ENCODE results near the gene ATG2B. TPM values are rescaled to one million over a fixed set of nuclear protein-coding genes. Genes with fewer than 3 reads are reported as not detected.
A peak's percentile ranks its signal among the peaks of the same experiment; 100 is the strongest.

ATG2B gene
- total RNA-seq, 4 donors from 2014 or later: 17.1 to 56.6 (median 41.6) TPM

DNA sequence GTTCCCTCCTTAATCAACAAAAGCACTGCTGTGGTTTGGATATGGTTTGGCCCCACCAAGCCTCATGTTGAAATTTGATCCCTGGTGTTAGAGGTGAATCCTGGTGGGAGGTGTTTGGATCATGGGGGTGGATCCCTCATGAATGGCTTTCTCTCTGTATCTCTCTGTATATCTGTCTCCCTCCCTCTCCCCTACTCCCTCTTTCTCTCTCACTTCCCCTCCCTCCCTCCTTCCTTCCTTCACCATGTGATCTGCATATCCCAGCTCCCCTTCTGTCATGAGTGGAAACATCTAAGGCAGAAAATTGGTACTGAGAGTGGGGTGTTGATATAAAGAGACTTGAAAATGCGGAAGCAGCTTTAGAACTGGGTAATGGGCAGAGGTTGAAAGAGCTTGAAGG lies 5.4 kb upstream of the ATG2B start:
- no peaks in the 10 kb centered on the region for H3K4me1 ChIP-seq
- TF ChIP-seq POLR2A (IDR thresholded peaks at IDR 0.05): no peak
- TF ChIP-seq, protein P1, sequence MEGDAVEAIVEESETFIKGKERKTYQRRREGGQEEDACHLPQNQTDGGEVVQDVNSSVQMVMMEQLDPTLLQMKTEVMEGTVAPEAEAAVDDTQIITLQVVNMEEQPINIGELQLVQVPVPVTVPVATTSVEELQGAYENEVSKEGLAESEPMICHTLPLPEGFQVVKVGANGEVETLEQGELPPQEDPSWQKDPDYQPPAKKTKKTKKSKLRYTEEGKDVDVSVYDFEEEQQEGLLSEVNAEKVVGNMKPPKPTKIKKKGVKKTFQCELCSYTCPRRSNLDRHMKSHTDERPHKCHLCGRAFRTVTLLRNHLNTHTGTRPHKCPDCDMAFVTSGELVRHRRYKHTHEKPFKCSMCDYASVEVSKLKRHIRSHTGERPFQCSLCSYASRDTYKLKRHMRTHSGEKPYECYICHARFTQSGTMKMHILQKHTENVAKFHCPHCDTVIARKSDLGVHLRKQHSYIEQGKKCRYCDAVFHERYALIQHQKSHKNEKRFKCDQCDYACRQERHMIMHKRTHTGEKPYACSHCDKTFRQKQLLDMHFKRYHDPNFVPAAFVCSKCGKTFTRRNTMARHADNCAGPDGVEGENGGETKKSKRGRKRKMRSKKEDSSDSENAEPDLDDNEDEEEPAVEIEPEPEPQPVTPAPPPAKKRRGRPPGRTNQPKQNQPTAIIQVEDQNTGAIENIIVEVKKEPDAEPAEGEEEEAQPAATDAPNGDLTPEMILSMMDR (IDR thresholded peaks at IDR 0.05): no peak
- H3K27me3 ChIP-seq: no peaks in the 10 kb centered on the region
- no peak for DNase-seq
- no peak overlapping the region for H3K27ac ChIP-seq
- no peaks in the 10 kb centered on the region for H3K36me3 ChIP-seq
- no peak overlapping the region for H3K4me3 ChIP-seq
- intact Hi-C loops (cut with DNase I; ENCODE audit: low total_unique reads): no loop called here
- H3K9me3 ChIP-seq: no peaks in the 10 kb centered on the region

DNA sequence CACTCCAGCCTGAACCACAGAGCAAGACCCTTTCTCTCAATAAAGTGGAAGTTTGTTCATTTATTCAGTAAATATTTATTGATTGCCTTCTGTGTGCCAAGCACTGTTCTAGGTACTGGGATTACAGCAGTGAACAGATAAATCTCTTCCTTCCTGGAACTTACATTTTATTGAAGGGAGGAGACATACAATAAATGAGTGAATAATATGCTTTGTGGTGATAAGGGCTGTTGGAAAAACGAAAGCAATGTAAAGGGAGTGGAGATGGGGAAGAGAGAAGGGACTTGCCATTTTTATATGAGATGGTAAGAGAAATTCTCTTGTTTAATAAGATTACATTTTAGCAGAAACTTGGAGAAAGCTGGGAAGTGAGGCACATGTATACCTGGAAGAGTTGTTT lies 1.8 kb upstream of the ATG2B start:
- intact Hi-C loops (cut with DNase I; ENCODE audit: low total_unique reads): no loop called here
- H3K27me3 ChIP-seq: no peaks in the 10 kb centered on the region
- H3K9me3 ChIP-seq: no peaks in the 10 kb centered on the region
- no peaks in the 10 kb centered on the region for H3K36me3 ChIP-seq
- no peak overlapping the region for H3K4me3 ChIP-seq
- H3K27ac ChIP-seq: no peak overlapping the region
- no peak for DNase-seq
- no peaks in the 10 kb centered on the region for H3K4me1 ChIP-seq
- no peak for TF ChIP-seq POLR2A (IDR thresholded peaks at IDR 0.05)
- TF ChIP-seq, protein P1 (IDR thresholded peaks at IDR 0.05): no peak

DNA sequence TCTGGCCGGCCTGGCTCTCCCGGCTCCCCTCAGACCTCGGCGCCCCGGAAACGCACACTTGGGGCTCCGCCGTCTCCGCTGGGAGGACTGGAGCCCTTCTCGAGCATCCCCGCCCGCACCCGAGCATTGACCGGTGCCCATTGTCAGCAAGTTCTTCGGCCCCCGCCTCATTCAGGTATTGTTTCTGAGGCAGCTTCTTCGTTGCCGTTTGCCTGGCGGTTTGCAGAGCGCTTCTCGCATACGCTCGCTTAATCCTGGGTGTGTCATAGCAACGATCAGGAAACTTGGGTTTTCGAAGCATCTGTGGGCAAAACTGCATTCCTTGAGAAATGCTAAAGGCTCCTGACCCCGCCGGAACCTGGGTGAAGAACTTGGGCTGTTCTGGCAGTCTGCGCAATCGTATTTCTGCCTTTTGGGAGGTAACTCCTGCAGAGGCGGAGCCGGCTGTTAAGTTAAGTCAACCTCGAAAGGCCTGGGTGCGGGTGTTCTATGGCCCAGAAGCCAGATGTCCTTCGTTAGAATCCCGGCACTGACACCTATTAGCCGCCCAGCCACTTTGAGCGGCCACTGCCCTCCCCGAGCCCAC lies 703 bp upstream of the ATG2B start:
- H3K4me3 ChIP-seq: peak overlapping the region; percentile 99
- H3K27ac ChIP-seq: peak overlapping the region; percentile 94 to 98
- TF ChIP-seq POLR2A (IDR thresholded peaks at IDR 0.05): no peak
- TF ChIP-seq, protein P1 (IDR thresholded peaks at IDR 0.05): no peak
- peak in 1 of 2 donors; percentile 19 for DNase-seq
- no peaks in the 10 kb centered on the region for H3K9me3 ChIP-seq
- no peaks in the 10 kb centered on the region for H3K36me3 ChIP-seq
- H3K4me1 ChIP-seq: no peaks in the 10 kb centered on the region
- intact Hi-C loops (cut with DNase I; ENCODE audit: low total_unique reads): no loop called here
- no peaks in the 10 kb centered on the region for H3K27me3 ChIP-seq

DNA sequence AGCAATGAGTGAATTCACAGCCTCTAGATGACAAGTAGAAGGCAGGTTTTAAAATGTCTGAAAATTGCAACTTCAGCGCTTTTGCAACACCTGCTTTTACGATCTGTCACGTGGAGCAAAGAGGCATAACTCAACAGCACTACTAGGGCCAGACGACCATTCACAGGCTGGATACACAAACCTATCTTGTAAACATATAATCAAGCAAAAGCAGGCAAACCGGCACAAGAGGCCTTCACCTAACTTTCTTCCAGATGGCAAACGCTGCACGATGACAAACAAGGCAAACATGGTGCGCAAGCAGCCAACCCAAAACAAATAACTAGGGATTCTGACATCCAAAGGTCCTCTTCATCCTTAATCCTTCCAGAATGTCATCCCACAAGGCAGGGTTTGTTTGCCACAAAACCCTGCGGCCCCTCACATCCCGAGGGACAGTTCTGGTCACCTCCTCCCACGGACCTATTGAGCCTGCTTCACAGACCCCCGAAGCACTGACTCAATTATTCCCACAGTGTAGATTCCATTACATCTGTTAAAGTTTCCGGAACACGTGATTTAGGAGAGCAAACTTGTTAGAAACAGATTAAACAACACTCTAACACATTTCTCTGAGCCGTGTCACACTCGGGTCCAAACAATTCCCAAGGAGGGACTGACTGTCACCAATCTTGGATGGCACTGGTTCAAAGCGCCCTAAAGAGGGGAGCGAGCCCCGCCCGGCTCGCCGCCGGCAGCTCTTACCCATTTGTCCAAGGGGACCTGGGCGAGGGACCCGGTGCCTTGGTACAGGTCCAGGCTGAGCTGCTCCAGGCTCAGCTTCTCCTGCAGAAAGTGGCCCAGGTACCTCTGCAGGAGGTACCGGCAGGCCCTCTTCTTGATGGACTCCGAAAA lies 823 bp downstream of the ATG2B start:
- H3K27ac ChIP-seq: peak overlapping the region; percentile 94 to 98
- intact Hi-C loops (cut with DNase I; ENCODE audit: low total_unique reads): no loop called here
- peak overlapping the region; percentile 99 for H3K4me3 ChIP-seq
- DNase-seq: peak in 1 of 2 donors; percentile 31
- no peaks in the 10 kb centered on the region for H3K27me3 ChIP-seq
- H3K4me1 ChIP-seq: no peaks in the 10 kb centered on the region
- no peak for TF ChIP-seq POLR2A (IDR thresholded peaks at IDR 0.05)
- TF ChIP-seq, protein P1 (IDR thresholded peaks at IDR 0.05): no peak
- no peaks in the 10 kb centered on the region for H3K36me3 ChIP-seq
- H3K9me3 ChIP-seq: no peaks in the 10 kb centered on the region

DNA sequence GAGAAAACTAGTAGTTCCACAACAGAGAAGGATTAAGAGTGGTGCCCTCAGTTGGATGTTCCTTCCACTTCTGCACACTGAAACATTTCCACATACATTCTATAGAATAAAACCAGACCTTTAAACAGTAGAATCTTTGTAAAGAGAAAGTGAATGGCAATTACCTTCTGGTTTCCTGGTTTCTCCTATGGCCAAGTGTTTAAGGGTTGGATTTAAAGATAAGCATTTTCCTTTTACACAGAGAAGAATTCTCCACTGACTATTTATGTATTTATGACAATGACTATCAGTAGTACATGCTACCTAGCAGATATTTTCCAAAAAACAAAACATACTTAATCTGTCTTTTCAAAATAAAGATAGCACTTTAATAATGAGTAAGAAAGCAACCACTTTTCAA lies 3.2 kb downstream of the ATG2B start:
- DNase-seq: no peak
- Histone ChIP-seq H3K4me1 (no peaks in the 10 kb centered on the region), H3K36me3 (no peaks in the 10 kb centered on the region), H3K9me3 (no peaks in the 10 kb centered on the region), H3K27ac (no peak overlapping the region), H3K27me3 (no peaks in the 10 kb centered on the region), H3K4me3 (no peak overlapping the region)
- TF ChIP-seq, protein P1 (IDR thresholded peaks at IDR 0.05): no peak
- no peak for TF ChIP-seq POLR2A (IDR thresholded peaks at IDR 0.05)
- intact Hi-C loops (cut with DNase I; ENCODE audit: low total_unique reads): no loop called here
